HCT116 (cell line): ENCODE measurements around the gene ZNF445. TPM values are rescaled to one million over a fixed set of nuclear protein-coding genes. Genes with fewer than 3 reads are reported as not detected.

Experiments used
- ATAC-seq: fragments of 200-7000 bp; cut with Tn5 transposase; 2 replicates; pipeline ENCODE4 v1.9.1; 2020; ENCODE audit warnings: mild to moderate bottlenecking, moderate library complexity
- BruUV-seq: library from RNA; stranded (reverse); fragments of 400-500 nt; replicated peaks from 2 replicates; lab custom pipeline; 2021; lab: Mats Ljungman, UMichigan
- CTCF ChIA-PET: fragments of 300-600 bp; sonication (Branson Sonifier 250); formaldehyde crosslinking; loops from one replicate; lab custom pipeline; 2021; ENCODE audit warnings: antibody characterized with exemption; lab: Charles Lee
- POLR2A ChIA-PET: fragments of 300-600, 350-600 bp; sonication (Branson Sonifier 250); formaldehyde crosslinking; loops from one replicate; lab custom pipeline; 2021; ENCODE audit warnings: antibody characterized with exemption; lab: Charles Lee
- RAD21 ChIA-PET, 2 experiments: fragments of 300-600 bp; sonication (Branson Sonifier 250); formaldehyde crosslinking; loops; one replicate each; lab custom pipeline; 2023; ENCODE audit warnings: low total read pairs in 2 of 2; ENCODE audit not compliant: uncharacterized antibody in 2 of 2, unreplicated experiment in 2 of 2, low non-redundant PET in 1 of 2; lab: Charles Lee
- DNase-seq: peaks from one replicate; pipeline ENCODE4 v3.0.0-alpha.2; 2010; ENCODE audit warnings: low read depth, low spot score
- H2AFZ ChIP-seq: fragments of 200-600 bp; shearing (Covaris generic), sonication (generic); 2 replicates; pipeline ENCODE4 v1.6.1; 2017; ENCODE audit warnings: low read depth, mixed run types, mixed read lengths, antibody characterized with exemption, low read length; ENCODE audit not compliant: poor library complexity, severe bottlenecking
- H3K27ac ChIP-seq: 2 replicates; pipeline ENCODE4 v1.5.1; 2012; ENCODE audit warnings: low read depth, low read length
- H3K27me3 ChIP-seq: fragments of 200-600 bp; sonication (generic); 2 replicates; pipeline ENCODE4 v1.6.1; 2016; ENCODE audit warnings: mixed run types, low read length, mixed read lengths; ENCODE audit not compliant: insufficient read depth
- H3K36me3 ChIP-seq, 2 experiments: fragments of 200-500 bp in 1 of 2; fragments of 200-600 bp in 1 of 2; sonication (Bioruptor generic) in 1 of 2; sonication (generic) in 1 of 2; 2 replicates each; pipeline versions ENCODE4 v1.5.1 to v1.6.1; 2014 to 2016; ENCODE audit warnings: low read length in 2 of 2, inconsistent platforms in 1 of 2, mixed read lengths in 1 of 2, mixed run types in 1 of 2; ENCODE audit not compliant: insufficient read depth in 2 of 2, control insufficient read depth in 1 of 2
- H3K4me1 ChIP-seq, 2 experiments: fragments of 200-600 bp in 1 of 2; sonication (generic) in 1 of 2; 2 replicates each; pipeline versions ENCODE4 v1.5.1 to v1.6.1; 2012 to 2017; ENCODE audit warnings: low read length in 2 of 2, inconsistent platforms in 1 of 2, mild to moderate bottlenecking in 1 of 2, mixed read lengths in 1 of 2, mixed run types in 1 of 2, moderate library complexity in 1 of 2; ENCODE audit not compliant: insufficient read depth in 2 of 2, control insufficient read depth in 1 of 2
- H3K4me2 ChIP-seq: fragments of 200-600 bp; sonication (generic); 2 replicates; pipeline ENCODE4 v1.6.1; 2017; ENCODE audit warnings: mixed run types, low read length, mixed read lengths
- H3K4me3 ChIP-seq, 2 experiments: fragments of 200-600 bp in 1 of 2; sonication (generic) in 1 of 2; replicated peaks in 1 of 2; 2 replicates each; pipeline ENCODE4 v1.5.1; 2011 to 2016; ENCODE audit warnings: low read length in 2 of 2, control low read depth in 1 of 2, low read depth in 1 of 2, mild to moderate bottlenecking in 1 of 2, mixed read lengths in 1 of 2, mixed run types in 1 of 2
- H3K79me2 ChIP-seq: fragments of 200-600 bp; sonication (generic); 2 replicates; pipeline ENCODE4 v1.6.1; 2017; ENCODE audit warnings: mild to moderate bottlenecking, mixed run types, low read length, moderate library complexity, mixed read lengths; ENCODE audit not compliant: insufficient read depth
- H3K9ac ChIP-seq: fragments of 200-600 bp; sonication (generic); 2 replicates; pipeline ENCODE4 v1.6.1; 2016; ENCODE audit warnings: low read length, mixed read lengths
- H3K9me2 ChIP-seq: fragments of 200-600 bp; sonication (generic), shearing (Covaris generic); 2 replicates; pipeline ENCODE4 v1.6.1; 2017; ENCODE audit warnings: mixed run types, mild to moderate bottlenecking, moderate library complexity; ENCODE audit not compliant: insufficient read depth
- H3K9me3 ChIP-seq, 2 experiments: fragments of 200-500 bp in 1 of 2; fragments of 200-600 bp in 1 of 2; sonication (Bioruptor generic) in 1 of 2; sonication (generic) in 1 of 2; 2 replicates each; pipeline ENCODE4 v1.6.1; 2014 to 2017; ENCODE audit warnings: low read length in 2 of 2, mixed read lengths in 2 of 2, inconsistent platforms in 1 of 2, low read depth in 1 of 2, mild to moderate bottlenecking in 1 of 2, mixed run types in 1 of 2, moderate library complexity in 1 of 2; ENCODE audit not compliant: control insufficient read depth in 1 of 2, insufficient read depth in 1 of 2
- H4K20me1 ChIP-seq: fragments of 200-600 bp; sonication (generic), shearing (Covaris generic); 2 replicates; pipeline ENCODE4 v1.6.1; 2017; ENCODE audit warnings: mixed run types, mild to moderate bottlenecking, moderate library complexity; ENCODE audit not compliant: insufficient read depth
- CBX3 ChIP-seq: IDR thresholded peaks from 2 replicates; pipeline ENCODE4 v1.6.1; 2012; ENCODE audit warnings: low read depth
- CEBPB ChIP-seq: IDR thresholded peaks from 2 replicates; pipeline ENCODE4 v1.6.1; 2012; ENCODE audit warnings: low read depth
- ELF1 ChIP-seq: IDR thresholded peaks from 2 replicates; pipeline ENCODE4 v1.6.1; 2012; ENCODE audit warnings: low read depth, borderline replicate concordance
- EZH2phosphoT487 ChIP-seq: fragments of 200-600 bp; IDR thresholded peaks from 2 replicates; pipeline ENCODE4 v1.6.1; 2018; ENCODE audit warnings: antibody characterized with exemption, borderline replicate concordance
- FOSL1 ChIP-seq: IDR thresholded peaks from 2 replicates; pipeline ENCODE4 v1.6.1; 2012; ENCODE audit warnings: low read depth
- JUND ChIP-seq: IDR thresholded peaks from 2 replicates; pipeline ENCODE4 v1.6.1; 2012
- MAX ChIP-seq: IDR thresholded peaks from 2 replicates; pipeline ENCODE4 v1.6.1; 2012
- POLR2AphosphoS5 ChIP-seq: IDR thresholded peaks from 2 replicates; pipeline ENCODE4 v1.6.1; 2011; ENCODE audit warnings: mild to moderate bottlenecking, low read depth, low read length, moderate library complexity
- RAD21 ChIP-seq: IDR thresholded peaks from 2 replicates; pipeline ENCODE4 v1.6.1; 2012; ENCODE audit warnings: low read depth, mild to moderate bottlenecking
- SIN3A ChIP-seq: IDR thresholded peaks from 2 replicates; pipeline ENCODE4 v1.6.1; 2012; ENCODE audit warnings: low read depth
- SP1 ChIP-seq: IDR thresholded peaks from 2 replicates; pipeline ENCODE4 v1.6.1; 2012; ENCODE audit warnings: low read depth
- SRF ChIP-seq: IDR thresholded peaks from 2 replicates; pipeline ENCODE4 v1.6.1; 2012; ENCODE audit warnings: low read depth
- TCF7L2 ChIP-seq: IDR thresholded peaks from 2 replicates; pipeline ENCODE4 v1.7.0; 2011; ENCODE audit warnings: borderline replicate concordance, inconsistent platforms; ENCODE audit not compliant: insufficient read depth, insufficient read length; ENCODE audit errors: extremely low read depth
- ZBTB33 ChIP-seq: IDR thresholded peaks from 2 replicates; pipeline ENCODE4 v1.6.1; 2011; ENCODE audit warnings: mild to moderate bottlenecking, low read length, moderate library complexity; ENCODE audit not compliant: insufficient replicate concordance; ENCODE audit errors: extremely low read depth
- ZFX ChIP-seq: fragments of 450-650 bp; IDR thresholded peaks from 2 replicates; pipeline ENCODE4 v1.6.1; 2017
- intact Hi-C: fragments of 100-400 bp; cut with micrococcal nuclease; formaldehyde crosslinking; loops from 2 replicates; pipeline ENCODE4 v1.10.0; 2022
- total RNA-seq: library from RNA; stranded (reverse); gene quantifications from one replicate; pipeline ENCODE4 v1.2.1, GENCODE V29; 2021; ENCODE audit not compliant: unreplicated experiment
- TF ChIP-seq, protein P1 (sequence below): IDR thresholded peaks from 2 replicates; pipeline ENCODE4 v1.6.1; 2012

The ZNF445 gene
- total RNA-seq, 1 experiment from 2014 or later: 19.9 TPM

GRCh38 chr3:44414517-44415090 is 62.9 kb downstream of the ZNF445 start:
- Histone ChIP-seq H3K27ac (no peak overlapping the region), H2AFZ (no peak overlapping the region), H3K9ac (no peak overlapping the region), H3K9me2 (no peaks in the 10 kb centered on the region), H3K36me3 (no peaks in the 10 kb centered on the region), H4K20me1 (no peaks in the 10 kb centered on the region), H3K79me2 (no peaks in the 10 kb centered on the region), H3K27me3 (no peaks in the 10 kb centered on the region), H3K9me3 (no peaks in the 10 kb centered on the region), H3K4me3 (no peak overlapping the region)
- intact Hi-C loops: no loop called here
- ChIA-PET RAD21 (no interaction called here), POLR2A (no interaction called here), CTCF (no interaction called here)
- BruUV-seq: no TSS peak
- ATAC-seq (no peak), DNase-seq (no peak)
- TF ChIP-seq RAD21 (no peak), CBX3 (no peak), ELF1 (no peak), SIN3A (no peak), SRF (no peak), JUND (no peak), ZFX (no peak)
- TF ChIP-seq, protein P1, sequence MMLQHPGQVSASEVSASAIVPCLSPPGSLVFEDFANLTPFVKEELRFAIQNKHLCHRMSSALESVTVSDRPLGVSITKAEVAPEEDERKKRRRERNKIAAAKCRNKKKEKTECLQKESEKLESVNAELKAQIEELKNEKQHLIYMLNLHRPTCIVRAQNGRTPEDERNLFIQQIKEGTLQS: no peak
- TF ChIP-seq, all 23 proteins: peak for 0
- H3K4me2 ChIP-seq: no peak overlapping the region
- H3K4me1 ChIP-seq: no peaks in the 10 kb centered on the region

GRCh38 chr3:44412365-44412764 is 65.1 kb downstream of the ZNF445 start:
- Histone ChIP-seq H3K9me3 (no peaks in the 10 kb centered on the region), H3K4me3 (no peak overlapping the region), H3K9me2 (no peaks in the 10 kb centered on the region), H4K20me1 (no peaks in the 10 kb centered on the region), H3K27ac (no peak overlapping the region), H3K4me1 (no peaks in the 10 kb centered on the region), H2AFZ (no peak overlapping the region), H3K9ac (no peak overlapping the region), H3K27me3 (no peaks in the 10 kb centered on the region), H3K4me2 (no peak overlapping the region), H3K79me2 (no peaks in the 10 kb centered on the region), H3K36me3 (no peaks in the 10 kb centered on the region; a peak in 1 of 4 replicates)
- intact Hi-C loops: no loop called here
- BruUV-seq: no TSS peak
- CTCF ChIA-PET: no interaction called here
- DNase-seq (no peak), ATAC-seq (no peak)
- RAD21 ChIA-PET: no interaction called here
- POLR2A ChIA-PET: no interaction called here
- TF ChIP-seq SP1: no peak
- no peak for TF ChIP-seq TCF7L2
- TF ChIP-seq ZBTB33: no peak
- no peak for TF ChIP-seq CBX3
- no peak for TF ChIP-seq FOSL1
- TF ChIP-seq, protein P1: no peak
- TF ChIP-seq MAX: no peak
- no peak for TF ChIP-seq ZFX
- no peak for TF ChIP-seq CEBPB
- TF ChIP-seq SIN3A: no peak
- TF ChIP-seq EZH2phosphoT487: no peak
- TF ChIP-seq POLR2AphosphoS5: no peak
